ENCODE measurements around the gene NPY5R. TPM values are rescaled to one million over a fixed set of nuclear protein-coding genes. Genes with fewer than 3 reads are reported as not detected.

The NPY5R gene
- total and polyA plus RNA-seq, 2 donors (not counting 3 experiments of a cell fraction or from before 2014, with no cell fraction given): not detected

DNA sequence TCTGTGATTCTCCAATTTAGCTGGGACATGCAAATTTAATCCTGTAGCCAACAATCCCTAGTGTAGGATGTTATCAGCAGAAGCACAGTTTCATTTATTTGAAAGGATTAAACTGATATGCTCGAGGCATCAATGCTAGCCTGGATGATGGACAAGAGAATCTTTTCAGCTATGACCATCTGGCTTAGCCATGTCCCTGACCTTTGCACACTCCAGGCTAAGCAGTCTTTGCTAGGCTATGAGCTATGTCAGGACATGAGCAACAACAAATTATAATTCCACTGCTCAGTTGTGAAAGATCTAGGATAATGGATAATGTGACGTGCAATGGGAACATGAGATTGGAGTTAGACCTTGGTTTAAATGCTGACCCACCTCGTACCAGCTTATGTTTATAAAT, 43.2 kb upstream of the NPY5R start:
- Histone ChIP-seq H3K79me2 (ENCODE audit: control insufficient read depth, insufficient read depth, low read length) (no peaks in the 10 kb centered on the region), H2AFZ (ENCODE audit: low read depth, low read length) (no peak overlapping the region), H4K20me1 (replicated peaks; ENCODE audit: control insufficient read depth, extremely low read depth, insufficient read depth, low read length) (no peaks in the 10 kb centered on the region), H3K27me3 (ENCODE audit: control insufficient read depth in 2 of 2, insufficient read depth in 2 of 2, low read length in 2 of 2) (no peaks in the 10 kb centered on the region), H3K4me3 (replicated peaks in 1 of 3; ENCODE audit: insufficient read depth in 1 of 3, low read depth in 1 of 3, low read length in 3 of 3) (no peak overlapping the region), H3K9ac (replicated peaks; ENCODE audit: extremely low read depth, insufficient read depth, low read length) (no peak overlapping the region), H3K4me2 (ENCODE audit: insufficient read depth, low read length) (no peak overlapping the region), H3K9me3 (replicated peaks; ENCODE audit: control insufficient read depth, insufficient read depth, low read length) (no peaks in the 10 kb centered on the region), H3K36me3 (ENCODE audit: control insufficient read depth in 2 of 2, extremely low read depth in 1 of 2, insufficient read depth in 2 of 2, low read length in 2 of 2) (no peaks in the 10 kb centered on the region), H3K4me1 (ENCODE audit: control insufficient read depth, extremely low read depth, insufficient read depth, low read length) (no peaks in the 10 kb centered on the region), H3K27ac (ENCODE audit: insufficient read depth, low read depth, low read length) (no peak overlapping the region), H3K9me1 (replicated peaks; ENCODE audit: control insufficient read depth, extremely low read depth, insufficient read depth, low read length) (no peaks in the 10 kb centered on the region)
- no peak for TF ChIP-seq JUN (IDR thresholded peaks at IDR 0.05; ENCODE audit: borderline replicate concordance, insufficient read depth, insufficient read length, low read depth)
- DNase-seq (ENCODE audit: low read depth, low spot score) (no peak), FAIRE-seq (no peak)
- ChIA-PET POLR2A (no interaction called here), CTCF (no interaction called here)
- no TSS peak for BruUV-seq (replicated peaks)
- intact Hi-C loops (cut with micrococcal nuclease) (no loop called here), dilution Hi-C loops (cut with MboI; ENCODE audit: extremely low pct_ligation_motif_present, low sequenced_read_pairs) (no loop called here)

DNA sequence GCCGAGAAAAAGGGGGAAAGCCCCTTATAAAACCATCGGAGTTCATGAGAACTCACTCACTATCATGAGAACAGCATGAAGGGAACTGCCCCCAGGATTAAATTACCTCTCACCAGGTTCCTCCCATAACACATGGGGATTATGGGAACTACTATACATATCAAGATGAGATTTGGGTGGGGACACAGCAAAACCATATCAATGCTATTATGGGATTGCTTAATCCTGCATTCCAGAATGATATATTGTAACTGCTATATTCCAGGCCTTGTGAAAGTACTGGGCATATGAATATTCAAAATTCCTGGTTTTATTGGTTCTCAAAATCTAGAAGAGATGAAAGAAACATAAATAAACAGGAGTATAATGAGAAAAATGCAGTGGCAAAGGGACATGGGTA, 40.6 kb upstream of the NPY5R start:
- no peak overlapping the region for H3K27ac ChIP-seq (ENCODE audit: insufficient read depth, low read depth, low read length)
- H3K27me3 ChIP-seq (ENCODE audit: control insufficient read depth in 2 of 2, insufficient read depth in 2 of 2, low read length in 2 of 2): no peaks in the 10 kb centered on the region
- BruUV-seq (replicated peaks): no TSS peak
- no peak overlapping the region for H3K9ac ChIP-seq (replicated peaks; ENCODE audit: extremely low read depth, insufficient read depth, low read length)
- ChIA-PET POLR2A (no interaction called here), CTCF (no interaction called here)
- TF ChIP-seq POLR2A (IDR thresholded peaks at IDR 0.05; ENCODE audit: low read depth, low read length): no peak
- TF ChIP-seq, protein P1, sequence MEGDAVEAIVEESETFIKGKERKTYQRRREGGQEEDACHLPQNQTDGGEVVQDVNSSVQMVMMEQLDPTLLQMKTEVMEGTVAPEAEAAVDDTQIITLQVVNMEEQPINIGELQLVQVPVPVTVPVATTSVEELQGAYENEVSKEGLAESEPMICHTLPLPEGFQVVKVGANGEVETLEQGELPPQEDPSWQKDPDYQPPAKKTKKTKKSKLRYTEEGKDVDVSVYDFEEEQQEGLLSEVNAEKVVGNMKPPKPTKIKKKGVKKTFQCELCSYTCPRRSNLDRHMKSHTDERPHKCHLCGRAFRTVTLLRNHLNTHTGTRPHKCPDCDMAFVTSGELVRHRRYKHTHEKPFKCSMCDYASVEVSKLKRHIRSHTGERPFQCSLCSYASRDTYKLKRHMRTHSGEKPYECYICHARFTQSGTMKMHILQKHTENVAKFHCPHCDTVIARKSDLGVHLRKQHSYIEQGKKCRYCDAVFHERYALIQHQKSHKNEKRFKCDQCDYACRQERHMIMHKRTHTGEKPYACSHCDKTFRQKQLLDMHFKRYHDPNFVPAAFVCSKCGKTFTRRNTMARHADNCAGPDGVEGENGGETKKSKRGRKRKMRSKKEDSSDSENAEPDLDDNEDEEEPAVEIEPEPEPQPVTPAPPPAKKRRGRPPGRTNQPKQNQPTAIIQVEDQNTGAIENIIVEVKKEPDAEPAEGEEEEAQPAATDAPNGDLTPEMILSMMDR (IDR thresholded peaks at IDR 0.05; ENCODE audit: extremely low read depth in 1 of 2, insufficient read depth in 1 of 2, low read depth in 1 of 2, low read length in 2 of 2): no peak
- TF ChIP-seq POLR2AphosphoS5 (IDR thresholded peaks at IDR 0.05; ENCODE audit: insufficient read depth, low read depth, low read length): no peak
- TF ChIP-seq, protein P2, sequence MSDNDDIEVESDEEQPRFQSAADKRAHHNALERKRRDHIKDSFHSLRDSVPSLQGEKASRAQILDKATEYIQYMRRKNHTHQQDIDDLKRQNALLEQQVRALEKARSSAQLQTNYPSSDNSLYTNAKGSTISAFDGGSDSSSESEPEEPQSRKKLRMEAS (IDR thresholded peaks at IDR 0.05; ENCODE audit: insufficient read depth, insufficient read length): no peak
- TF ChIP-seq MYC (IDR thresholded peaks at IDR 0.05; ENCODE audit: low read depth, low read length): no peak
- no peak for TF ChIP-seq FOS (IDR thresholded peaks at IDR 0.05; ENCODE audit: borderline replicate concordance, insufficient read depth, low read length)
- no peak for TF ChIP-seq JUN (IDR thresholded peaks at IDR 0.05; ENCODE audit: borderline replicate concordance, insufficient read depth, insufficient read length, low read depth)
- TF ChIP-seq GATA2 (IDR thresholded peaks at IDR 0.05; ENCODE audit: insufficient read depth, insufficient read length, low read depth, low read length): no peak
- no peak for TF ChIP-seq EZH2 (IDR thresholded peaks at IDR 0.05; ENCODE audit: borderline replicate concordance, low read depth, low read length, severe bottlenecking)
- dilution Hi-C loops (cut with MboI; ENCODE audit: extremely low pct_ligation_motif_present, low sequenced_read_pairs) (no loop called here), intact Hi-C loops (cut with micrococcal nuclease) (no loop called here)
- H3K9me3 ChIP-seq (replicated peaks; ENCODE audit: control insufficient read depth, insufficient read depth, low read length): no peaks in the 10 kb centered on the region
- no peaks in the 10 kb centered on the region for H4K20me1 ChIP-seq (replicated peaks; ENCODE audit: control insufficient read depth, extremely low read depth, insufficient read depth, low read length)
- no peaks in the 10 kb centered on the region for H3K36me3 ChIP-seq (ENCODE audit: control insufficient read depth in 2 of 2, extremely low read depth in 1 of 2, insufficient read depth in 2 of 2, low read length in 2 of 2)
- H3K9me1 ChIP-seq (replicated peaks; ENCODE audit: control insufficient read depth, extremely low read depth, insufficient read depth, low read length): no peaks in the 10 kb centered on the region
- no peak overlapping the region for H3K4me3 ChIP-seq (replicated peaks in 1 of 3; ENCODE audit: insufficient read depth in 1 of 3, low read depth in 1 of 3, low read length in 3 of 3)
- no peaks in the 10 kb centered on the region for H3K79me2 ChIP-seq (ENCODE audit: control insufficient read depth, insufficient read depth, low read length)
- no peak for DNase-seq (ENCODE audit: low read depth, low spot score)
- no peaks in the 10 kb centered on the region for H3K4me1 ChIP-seq (ENCODE audit: control insufficient read depth, extremely low read depth, insufficient read depth, low read length)
- H3K4me2 ChIP-seq (ENCODE audit: insufficient read depth, low read length): no peak overlapping the region
- H2AFZ ChIP-seq (ENCODE audit: low read depth, low read length): no peak overlapping the region
- no peak for FAIRE-seq
